ENCODE results near the gene FDCSP.
"Not testable (repeated sequence)": the region's sequence is repeated elsewhere in the genome, so short reads cannot be mapped to it uniquely, and the experiment has no call there.

GRCh38 chr4:70221389-70221788, 4.5 kb upstream of the FDCSP start:
- TF ChIP-seq, protein P1, sequence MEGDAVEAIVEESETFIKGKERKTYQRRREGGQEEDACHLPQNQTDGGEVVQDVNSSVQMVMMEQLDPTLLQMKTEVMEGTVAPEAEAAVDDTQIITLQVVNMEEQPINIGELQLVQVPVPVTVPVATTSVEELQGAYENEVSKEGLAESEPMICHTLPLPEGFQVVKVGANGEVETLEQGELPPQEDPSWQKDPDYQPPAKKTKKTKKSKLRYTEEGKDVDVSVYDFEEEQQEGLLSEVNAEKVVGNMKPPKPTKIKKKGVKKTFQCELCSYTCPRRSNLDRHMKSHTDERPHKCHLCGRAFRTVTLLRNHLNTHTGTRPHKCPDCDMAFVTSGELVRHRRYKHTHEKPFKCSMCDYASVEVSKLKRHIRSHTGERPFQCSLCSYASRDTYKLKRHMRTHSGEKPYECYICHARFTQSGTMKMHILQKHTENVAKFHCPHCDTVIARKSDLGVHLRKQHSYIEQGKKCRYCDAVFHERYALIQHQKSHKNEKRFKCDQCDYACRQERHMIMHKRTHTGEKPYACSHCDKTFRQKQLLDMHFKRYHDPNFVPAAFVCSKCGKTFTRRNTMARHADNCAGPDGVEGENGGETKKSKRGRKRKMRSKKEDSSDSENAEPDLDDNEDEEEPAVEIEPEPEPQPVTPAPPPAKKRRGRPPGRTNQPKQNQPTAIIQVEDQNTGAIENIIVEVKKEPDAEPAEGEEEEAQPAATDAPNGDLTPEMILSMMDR (conservative IDR thresholded peaks at IDR 0.05), result not testable (repeated sequence)
- not testable (repeated sequence) for TF ChIP-seq EZH2 (IDR thresholded peaks at IDR 0.05; ENCODE audit: low read depth)
